RPMI8226 (cell line): ENCODE measurements around the gene SYAP1.
"Not testable (repeated sequence)": the region's sequence is repeated elsewhere in the genome, so short reads cannot be mapped to it uniquely, and the experiment has no call there.

Source experiments
- DNase-seq: peaks from one replicate; pipeline ENCODE4 v3.0.0-alpha.2; 2015

Gene SYAP1, protein sequence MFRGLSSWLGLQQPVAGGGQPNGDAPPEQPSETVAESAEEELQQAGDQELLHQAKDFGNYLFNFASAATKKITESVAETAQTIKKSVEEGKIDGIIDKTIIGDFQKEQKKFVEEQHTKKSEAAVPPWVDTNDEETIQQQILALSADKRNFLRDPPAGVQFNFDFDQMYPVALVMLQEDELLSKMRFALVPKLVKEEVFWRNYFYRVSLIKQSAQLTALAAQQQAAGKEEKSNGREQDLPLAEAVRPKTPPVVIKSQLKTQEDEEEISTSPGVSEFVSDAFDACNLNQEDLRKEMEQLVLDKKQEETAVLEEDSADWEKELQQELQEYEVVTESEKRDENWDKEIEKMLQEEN

DNA sequence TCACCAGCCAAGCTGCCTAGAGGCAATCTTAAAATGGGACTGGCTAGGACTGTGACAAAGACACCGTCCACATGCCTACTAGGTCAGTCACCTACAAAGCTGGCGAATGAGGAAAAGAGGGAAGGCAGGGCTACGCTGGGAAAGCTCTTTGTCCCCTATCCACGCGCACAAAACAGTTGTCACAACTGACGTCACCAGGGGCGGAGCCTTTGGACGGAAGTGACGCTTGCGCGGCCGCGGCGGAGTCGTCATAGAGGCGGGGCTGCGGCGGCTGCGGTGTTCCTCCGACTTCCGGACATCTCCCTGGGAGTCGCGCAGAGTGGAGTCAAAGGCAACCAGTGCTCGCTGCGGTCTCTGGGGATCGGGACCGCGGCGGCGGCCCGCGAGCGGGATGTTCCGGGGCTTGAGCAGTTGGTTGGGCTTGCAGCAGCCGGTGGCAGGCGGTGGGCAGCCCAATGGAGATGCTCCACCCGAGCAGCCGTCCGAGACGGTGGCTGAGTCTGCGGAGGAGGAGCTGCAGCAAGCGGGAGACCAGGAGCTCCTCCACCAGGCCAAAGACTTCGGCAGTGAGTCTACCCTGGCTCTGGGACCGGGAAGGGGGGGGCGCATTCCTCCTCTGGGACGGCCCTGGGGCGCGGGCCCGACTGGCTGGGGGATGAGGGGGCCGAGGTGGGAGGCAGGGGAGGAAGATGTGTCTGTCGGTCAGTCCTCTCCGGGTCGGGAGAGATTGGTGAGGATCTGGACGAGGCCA lies at the start of gene SYAP1:
Gene SYAP1 (plus strand): TSS at position 279 of the 751 bp plus-strand sequence. CDS start 113 bp downstream, at position 392.
- DNase-seq = peak; percentile 95

DNA sequence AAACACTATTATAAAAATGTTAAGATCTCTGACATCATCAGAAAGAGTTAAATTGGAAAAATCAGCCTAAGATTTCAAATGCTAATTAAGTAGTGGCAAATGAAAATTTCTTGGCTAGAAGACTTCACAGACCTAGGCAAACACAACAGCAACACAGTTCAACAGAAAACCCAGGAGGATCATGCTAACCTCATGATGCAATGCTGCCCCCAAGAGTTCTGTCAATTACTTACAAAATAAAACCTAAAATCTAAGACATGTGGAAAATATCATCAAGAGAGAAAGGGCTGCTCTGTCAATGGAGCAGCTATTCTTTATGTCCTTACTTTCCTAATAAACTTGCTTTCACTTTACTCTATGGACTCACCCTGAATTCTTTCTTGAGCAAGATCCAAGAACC lies 48.4 kb upstream of the SYAP1 start:
- peak; percentile 25 for DNase-seq

DNA sequence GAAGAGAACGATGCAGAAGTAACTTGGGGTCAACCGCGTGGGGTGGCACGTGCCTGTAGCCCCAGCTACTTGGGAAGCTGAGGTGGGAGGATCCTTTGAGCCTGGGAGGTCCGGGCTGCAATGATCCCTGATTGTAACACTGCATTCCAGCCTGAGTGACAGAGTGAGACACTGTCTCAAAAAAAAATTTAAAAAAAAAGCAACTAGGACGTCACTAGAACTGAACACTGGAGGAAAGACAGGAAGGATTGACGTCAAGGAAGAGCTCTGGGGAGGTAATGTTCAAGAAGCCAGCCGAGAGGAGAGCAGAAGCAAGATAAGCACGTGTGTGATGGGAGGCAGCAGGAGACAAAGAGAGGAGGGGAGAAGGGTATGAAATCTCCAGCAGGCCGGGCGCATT lies 40.7 kb upstream of the SYAP1 start:
- no peak for DNase-seq

DNA sequence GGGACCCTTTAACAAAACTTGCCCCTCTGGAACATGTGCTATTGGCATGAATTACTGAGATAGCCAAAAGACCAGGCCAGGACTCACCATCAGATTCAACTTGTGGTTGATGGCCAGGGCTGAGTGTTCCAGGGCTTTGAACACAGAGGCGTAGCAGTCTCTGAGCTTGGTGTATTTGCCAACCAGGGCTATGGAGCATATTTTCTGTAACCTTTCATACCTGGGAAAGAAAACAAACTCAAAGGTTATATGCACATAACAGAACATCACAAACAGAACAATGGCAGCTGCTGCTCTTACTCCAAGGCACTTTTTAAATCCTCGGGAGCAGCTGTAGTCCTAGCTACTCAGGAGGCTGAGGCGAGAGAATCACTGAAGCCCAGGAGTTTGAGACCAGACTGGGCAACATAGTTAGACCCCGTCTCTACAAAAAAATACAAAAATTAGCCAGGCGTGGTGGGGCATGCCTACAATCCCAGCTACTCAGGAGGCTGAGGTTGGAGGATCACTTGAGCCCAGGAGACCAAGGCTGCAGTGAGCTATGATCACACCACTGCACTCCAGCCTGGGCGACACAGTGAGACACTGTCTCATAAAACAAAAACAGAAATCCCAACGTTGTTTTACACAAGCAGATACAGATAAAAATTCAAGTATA lies 36.3 kb upstream of the SYAP1 start:
- no peak for DNase-seq

DNA sequence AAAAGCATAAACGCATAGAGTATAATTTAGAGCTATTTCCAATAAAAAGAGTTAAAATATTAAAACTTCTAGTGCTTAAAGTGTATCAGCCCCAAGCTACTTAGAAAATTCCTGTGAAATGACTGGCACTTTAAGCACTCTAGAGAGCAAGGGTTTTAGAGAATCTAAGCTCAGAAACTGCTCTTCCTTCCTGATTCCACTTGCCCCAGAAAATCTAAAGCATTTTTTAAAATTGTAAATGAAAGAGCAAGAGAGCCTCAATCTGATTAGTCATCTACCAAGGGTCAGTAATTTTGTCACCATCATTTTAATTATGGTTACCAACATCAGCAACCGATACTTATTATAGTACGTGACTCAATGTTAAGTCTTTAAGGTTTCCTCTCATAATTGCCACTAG lies 31.9 kb upstream of the SYAP1 start:
- no peak for DNase-seq

DNA sequence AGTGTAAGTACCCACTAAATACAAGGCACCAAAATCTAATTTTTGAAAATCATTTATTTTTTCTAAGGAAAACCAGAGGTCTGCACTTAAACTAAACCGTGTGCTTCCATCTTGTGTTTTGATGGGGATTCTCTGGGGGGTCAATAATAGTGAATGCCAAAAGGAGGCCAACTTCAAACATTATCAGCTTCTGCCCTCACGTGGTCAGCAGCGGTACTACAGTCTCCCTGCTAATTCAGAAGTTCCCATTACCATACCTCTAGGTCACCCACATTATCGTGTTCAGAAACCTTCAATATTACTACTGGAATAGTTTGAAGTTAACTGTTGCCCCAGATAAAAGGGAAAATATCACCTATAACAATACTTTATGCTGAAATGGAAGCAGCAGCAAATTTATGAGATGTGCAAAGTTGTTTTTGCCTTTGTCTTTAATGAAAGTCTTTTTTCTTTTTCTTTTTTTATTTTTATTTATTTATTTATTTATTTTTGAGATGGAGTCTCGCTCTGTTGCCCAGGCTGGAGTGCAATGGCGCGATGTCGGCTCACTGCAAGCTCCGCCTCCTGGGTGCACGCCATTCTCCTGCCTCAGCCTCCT lies 24.2 kb upstream of the SYAP1 start:
- peak; percentile 48 for DNase-seq

DNA sequence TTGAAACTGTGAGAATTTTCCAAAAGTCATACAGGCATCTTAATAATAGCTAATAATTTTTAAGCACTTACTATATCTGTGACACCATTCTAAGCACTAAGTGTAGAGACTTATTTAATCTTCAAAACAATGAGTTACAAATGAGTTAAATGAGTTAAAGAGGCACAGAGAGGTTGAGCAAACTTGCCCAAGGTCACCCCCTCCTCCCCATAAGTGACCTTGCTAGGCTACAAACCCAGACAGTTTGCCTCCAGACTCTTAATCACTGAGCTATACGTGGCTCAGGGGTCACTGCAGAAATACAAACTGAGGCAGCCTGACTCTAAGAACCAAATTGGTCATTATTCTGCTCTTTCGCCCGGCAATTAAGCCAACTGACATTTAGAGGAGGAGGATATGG lies 22.5 kb upstream of the SYAP1 start:
- no peak for DNase-seq

DNA sequence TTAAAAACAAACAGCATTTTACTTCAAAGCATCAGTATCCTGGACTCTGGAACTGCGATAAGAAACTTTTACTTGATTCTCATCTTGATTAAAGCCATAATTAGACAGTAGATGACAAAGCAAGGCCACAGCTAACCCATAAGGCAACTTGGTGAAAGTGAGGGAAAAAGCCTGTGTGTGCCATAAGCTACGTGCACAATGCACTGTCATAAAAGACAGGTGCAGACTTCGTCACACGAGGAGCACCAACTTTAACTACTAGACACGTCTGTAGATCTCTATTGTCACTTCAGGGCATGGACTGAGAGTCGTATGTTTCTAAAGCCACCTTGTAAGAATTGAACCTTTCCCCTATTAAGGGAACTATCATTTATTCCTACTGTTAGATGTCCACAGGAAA lies 20.0 kb upstream of the SYAP1 start:
- DNase-seq = no peak

DNA sequence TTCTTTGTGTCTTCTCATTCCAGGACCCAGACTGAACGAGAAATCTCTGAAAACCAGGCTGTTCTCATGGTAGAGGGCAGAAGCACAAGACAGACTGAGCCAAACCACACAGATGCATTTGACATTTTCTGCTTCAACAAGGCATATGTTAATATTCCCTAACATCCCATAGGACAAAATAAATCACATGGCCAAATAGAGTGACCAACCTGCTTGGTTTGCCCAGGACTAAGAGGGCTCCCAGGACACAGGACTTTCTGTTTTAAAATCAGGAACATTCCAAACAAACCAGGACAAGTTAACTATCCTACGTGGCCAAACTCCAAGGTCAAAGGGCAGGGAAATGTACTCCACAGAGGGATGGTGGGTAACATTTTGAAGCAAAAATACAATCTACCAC lies 18.7 kb upstream of the SYAP1 start:
- no peak for DNase-seq

DNA sequence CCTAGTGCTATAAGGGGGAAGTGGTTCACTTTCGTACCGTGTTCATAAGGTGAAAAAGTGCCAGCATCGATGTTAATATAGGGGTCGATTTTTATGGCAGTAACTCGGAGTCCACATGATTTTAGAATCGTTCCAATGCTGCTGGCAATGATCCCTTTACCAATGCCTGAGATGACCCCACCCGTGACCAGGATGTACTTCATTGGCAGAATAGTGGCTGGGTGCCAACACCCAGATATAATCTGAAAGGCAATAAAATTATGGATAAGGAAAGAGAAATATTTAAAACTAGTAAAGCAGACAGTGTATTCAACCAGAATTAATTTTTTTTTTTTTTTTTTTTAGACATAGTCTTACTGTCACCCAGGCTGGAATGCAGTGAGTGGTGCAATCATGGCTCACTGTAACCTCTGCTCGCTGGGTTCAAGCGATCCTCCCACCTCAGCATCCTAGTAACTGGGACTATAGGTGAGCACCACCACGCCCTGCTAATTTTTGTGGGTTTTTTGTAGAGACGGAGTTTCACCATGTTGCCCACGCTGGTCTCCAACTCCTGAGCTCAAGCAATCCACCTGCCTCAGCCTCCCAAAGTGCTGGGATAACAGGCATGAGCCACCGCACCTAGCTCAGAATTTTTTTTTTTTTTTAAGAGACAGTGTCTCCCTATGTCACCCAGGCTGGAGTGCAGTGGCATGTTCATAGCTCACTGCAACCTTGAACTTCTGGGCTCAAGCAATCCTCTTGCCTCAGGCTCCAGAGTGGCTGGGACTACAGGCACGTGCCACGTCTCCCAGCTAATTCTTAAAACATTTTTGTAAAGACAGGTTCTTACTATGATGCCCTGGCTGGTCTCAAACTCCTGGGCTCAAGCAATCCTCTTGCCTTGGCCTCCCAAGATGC lies 16.5 kb upstream of the SYAP1 start:
- DNase-seq = no peak

DNA sequence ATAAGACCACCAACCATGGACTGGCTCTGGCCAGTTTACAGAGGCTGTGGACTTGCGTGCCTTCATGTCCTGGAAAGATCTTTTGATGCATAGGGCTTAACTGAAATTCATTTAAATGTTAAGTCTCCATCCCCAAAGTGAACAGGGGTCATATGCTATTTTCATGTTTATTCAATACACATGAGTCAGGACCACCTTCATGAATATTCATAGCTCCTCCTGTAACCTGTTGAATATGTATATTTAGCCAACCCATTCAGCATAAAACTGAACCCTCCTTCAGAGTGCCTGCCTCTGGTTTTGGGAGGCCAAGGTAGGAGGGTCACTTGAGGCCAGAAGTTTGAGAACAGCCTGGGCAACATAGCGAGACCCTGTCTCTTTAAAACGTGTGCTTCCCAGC lies 14.0 kb upstream of the SYAP1 start:
- no peak for DNase-seq

DNA sequence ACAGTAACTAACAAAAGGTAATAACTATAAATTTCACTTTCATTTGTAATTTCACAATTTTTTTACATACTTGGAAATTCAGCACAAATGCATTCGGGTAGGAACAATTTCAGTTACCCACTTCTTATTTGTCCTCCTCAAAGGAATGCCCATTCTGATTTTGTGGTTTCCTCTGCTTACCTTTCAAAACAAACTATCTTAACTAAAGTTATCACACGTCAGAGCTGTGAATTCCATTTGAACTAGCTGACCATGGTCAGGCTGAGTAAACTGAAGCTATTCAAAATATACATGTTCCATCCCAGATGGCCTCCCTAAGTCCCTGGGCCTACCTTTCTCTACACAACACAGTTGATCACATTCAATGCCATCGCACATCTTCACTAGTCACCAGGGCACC lies 11.4 kb upstream of the SYAP1 start:
- DNase-seq = no peak

DNA sequence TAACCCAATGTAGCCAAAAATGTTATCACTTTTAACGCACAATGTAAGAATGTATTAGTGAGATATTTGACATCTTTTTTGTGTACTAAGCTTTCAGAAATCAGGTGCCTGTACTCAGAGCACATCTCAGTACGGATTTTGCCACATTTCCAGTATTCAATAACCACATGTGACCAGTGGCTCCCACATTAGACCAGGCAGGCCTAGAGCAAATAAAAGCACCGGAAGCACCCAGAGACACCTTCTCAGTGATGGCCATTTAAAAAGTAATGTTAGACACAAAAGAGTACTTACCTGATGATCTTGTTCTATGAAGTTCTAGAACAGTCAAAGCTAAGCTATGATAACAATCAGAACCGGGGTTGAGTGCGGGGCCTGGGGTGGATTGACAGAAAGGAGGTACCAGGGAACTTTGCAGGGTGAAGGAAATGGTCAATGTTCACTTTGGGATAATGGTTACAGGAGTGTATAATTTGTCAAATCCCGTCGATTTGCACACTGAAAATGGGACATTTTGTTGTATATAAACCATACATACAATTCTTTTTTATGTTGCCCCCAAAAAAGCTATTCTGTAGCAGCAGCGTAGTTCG lies 8.1 kb upstream of the SYAP1 start:
- DNase-seq = no peak

DNA sequence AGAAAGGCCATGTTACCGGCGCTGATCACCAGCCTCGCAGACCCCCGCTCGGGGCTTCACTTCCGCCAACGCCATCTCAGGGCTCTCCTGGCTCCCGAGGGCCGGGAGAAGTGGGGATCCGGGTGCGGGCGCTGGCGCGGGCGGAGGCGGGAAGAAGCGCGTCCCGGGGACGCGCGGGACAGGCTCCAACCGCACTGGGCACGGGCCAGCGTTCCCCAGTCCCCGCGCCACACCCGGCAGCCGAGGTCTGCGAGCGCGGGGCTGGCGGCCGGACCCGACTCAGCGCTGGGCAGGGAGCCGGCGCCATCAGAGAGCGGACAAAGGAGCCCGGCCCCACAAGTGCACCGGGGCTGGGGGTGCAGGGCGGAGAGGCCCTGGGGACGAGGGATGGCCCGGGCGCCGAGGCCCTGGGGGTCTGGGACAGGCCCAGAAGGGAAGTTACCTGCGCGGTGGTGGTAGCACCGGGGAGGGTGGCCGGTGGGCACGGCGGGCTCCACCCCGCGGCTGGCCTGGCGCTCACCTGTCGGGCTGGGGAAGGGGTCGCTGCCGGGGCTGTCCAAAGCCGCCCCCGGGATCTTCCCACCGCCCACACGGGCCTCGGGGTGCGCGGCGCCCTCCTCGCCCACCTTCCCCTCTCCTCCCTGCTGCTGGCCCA lies 7.4 kb upstream of the SYAP1 start:
- DNase-seq = no peak

DNA sequence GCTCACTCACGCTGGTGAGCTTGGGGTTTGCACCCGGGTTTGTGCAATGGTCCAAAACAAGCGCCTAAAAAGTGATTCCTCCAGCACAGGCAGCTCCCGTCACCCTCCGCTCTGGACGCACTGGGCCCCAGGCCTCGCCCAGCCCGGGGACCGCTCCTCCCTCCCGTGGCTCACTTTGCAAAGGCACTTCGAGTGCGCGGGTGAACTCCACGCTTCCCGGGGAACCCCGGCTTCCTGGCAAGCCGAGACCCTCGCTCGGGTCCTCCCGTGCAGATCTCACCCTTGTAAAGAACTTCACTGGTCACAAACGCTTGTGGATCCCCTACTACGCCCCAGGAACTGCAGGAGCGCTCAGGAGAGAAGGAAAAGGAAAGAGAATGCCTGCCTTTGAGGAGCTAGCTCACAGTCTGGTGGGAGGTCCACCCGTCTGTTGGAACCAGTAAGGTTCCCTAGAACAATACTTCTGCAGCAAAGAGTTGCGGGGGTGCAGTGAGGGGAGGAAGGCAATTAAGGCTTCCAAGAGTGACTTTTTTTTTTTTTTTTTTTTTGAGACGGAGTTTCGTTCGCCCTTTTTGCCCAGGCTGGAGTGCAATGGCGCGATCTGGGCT lies 6.8 kb upstream of the SYAP1 start, which contains the start of gene CTPS2:
Gene CTPS2 (minus strand): TSS at position 122 of the 608 bp plus-strand sequence. CDS start 9,767 bp downstream, outside the sequence.
- peak; percentile 61 for DNase-seq

DNA sequence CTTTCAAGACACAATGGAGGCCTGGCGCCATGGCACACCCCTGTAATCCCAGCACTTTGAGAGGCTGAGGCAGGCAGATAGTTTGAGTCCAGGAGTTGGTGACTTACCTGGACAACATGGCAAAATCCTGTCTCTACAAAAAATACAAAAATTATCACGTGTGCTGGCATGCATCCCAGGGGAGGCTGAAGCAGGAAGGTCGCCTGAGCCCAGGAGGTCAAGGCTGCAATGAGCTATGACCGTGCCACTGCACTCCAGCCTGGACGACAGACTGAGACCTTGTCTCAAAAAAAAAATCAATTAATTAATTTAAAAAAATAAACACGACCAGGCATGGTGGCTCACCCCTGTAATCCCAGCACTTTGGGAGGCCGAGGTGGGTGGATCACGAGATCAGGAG lies 4.9 kb upstream of the SYAP1 start:
- DNase-seq = no peak

DNA sequence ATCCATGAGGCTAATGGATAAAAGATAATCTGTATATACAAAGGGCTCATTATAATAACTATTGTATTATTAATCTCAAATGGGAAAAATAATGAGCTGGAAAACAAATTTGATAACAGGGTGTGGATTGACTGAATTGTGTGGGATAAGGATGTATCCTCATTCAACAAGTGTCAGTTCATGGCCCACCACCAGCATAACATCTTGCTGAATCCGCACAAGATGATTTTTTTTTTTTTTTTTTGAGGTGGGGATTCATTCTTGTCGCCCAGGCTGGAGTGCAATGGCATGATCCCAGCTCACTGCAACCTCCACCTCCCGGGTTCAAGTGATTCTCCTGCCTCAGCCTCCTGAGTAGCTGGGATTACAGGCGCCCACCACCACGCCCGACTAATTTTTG lies 3.8 kb upstream of the SYAP1 start:
- not testable (repeated sequence) for DNase-seq

DNA sequence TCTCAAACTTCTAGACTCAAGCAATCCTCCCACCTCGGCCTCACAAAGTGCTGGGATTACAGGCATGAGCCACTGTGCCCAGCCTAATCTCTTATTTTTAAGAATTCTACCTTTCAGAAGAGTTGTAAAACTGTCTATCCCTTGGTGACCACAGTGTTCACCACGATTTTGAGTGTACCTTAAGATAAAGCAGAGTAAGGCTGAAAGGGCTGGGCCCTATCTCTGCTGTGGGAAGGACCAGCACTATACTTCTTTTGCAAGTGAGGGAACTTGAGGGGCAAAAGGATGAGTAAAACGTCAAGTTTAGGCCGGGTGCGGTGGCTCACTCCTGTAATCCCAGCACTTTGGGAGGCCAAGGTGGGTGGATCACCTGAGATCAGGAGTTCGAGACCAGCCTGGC lies 3.0 kb upstream of the SYAP1 start:
- not testable (repeated sequence) for DNase-seq

DNA sequence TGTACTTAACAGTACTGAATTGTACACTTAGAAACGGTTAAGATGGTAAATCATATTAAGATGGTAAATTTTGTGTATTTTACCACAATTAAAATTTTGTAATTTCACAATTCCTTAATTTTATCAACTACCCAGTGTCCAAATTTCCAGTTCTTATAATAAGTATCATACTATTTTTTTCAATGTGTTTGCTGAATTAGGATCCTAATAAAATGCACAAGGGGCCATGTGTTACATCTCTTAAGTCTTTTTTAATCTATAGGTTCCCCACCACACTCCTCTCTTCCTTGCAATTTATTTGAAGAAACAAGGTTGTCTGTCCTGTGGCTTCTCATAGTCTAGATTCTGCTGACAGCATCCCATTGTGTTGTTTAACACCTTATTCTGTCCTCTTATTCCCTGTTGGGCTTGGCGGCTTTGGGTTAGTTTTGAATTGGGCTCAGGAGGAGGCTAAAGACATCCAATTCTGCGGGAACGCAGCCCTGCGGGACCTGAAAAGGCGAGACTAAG lies 533 bp upstream of the SYAP1 start:
- no peak for DNase-seq

DNA sequence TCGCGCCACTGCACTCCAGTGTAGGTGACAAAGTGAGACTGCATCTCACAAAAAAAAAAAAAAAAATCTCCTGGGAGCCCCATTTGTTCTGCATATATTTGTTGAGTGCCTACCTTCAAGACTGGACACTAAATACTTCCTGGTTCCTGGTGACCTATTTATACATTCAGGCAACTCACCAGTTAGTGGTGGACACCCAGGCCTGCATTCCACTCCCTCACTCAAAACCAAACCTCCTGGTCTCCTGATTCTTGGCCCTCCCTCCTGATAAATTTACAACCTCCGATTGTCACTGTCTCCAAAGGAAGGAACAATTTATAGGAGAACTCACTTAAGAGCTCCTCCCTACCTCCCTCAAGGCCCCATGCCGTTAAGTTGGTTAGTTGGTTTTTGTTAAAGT lies 3.1 kb downstream of the SYAP1 start:
- DNase-seq = no peak

DNA sequence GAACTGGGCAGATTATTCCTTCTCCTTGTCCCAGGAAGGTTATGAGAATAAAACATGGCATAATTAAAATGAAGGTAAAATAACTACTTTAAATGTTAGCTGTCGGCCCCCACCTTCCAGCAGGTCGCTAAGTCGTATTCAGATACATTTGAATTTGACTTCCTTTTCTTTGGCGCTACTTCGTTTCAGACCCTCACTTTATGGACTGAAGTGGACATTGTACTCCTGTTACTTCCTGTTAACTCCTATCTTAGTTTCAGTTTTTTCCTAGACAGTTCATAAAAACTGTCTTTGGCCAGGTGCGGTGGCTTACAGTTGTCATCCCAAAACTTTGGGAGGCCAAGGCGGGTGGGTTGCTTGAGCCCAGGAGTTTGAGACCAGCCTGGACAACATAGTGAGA lies 5.7 kb downstream of the SYAP1 start:
- no peak for DNase-seq
